Stimulated activated CD4-positive, alpha-beta T cell treated with anti-CD3 and anti-CD28 coated beads, Interleukin-2, amount 100 ng/mL, for 24 hours (primary cell): ENCODE measurements around the gene CSNK1A1.
"Not testable (repeated sequence)": the region's sequence is repeated elsewhere in the genome, so short reads cannot be mapped to it uniquely, and the experiment has no call there.

Source experiments
- DNase-seq, 2 donors: peaks; one replicate each; pipeline ENCODE4 v3.0.0-alpha.2; 2020

Gene CSNK1A1

DNA sequence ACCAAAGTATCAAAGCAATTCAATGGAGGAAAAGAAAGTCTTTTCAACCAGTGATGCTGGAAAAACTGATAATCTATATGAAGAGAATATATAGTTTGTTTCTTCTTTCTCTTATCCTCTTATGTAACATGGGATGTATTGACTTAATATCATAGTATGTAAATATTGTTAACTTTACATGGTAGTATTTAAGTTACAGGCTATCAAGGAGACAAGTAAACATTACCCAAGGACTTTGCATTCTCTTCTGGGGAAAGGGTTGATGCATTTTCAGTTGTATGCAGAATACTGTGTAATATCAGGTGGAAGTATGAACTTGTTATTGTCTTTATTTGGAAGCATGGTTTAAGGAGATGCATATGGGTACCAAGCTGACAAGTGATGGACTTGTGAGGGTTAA lies 20.9 kb upstream of the CSNK1A1 start:
- DNase-seq = no peak

DNA sequence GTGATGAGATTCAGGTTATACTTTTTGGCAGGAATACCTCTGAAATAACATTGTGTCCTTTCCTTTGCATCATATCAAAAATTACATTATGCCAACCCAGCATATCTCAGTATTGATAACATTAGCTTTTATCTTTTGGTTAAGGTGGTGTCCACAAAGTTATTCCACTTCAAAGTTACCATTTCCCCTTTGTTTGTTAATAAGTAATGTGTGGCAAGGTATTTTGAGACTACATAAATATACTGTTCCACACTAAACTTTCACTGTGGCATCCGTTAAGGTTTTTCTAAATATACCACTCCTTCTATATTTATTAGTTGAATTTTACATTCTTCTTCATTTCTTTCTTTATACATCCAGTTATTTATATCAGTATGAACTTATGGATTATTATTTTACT lies 16.0 kb upstream of the CSNK1A1 start:
- no peak for DNase-seq

DNA sequence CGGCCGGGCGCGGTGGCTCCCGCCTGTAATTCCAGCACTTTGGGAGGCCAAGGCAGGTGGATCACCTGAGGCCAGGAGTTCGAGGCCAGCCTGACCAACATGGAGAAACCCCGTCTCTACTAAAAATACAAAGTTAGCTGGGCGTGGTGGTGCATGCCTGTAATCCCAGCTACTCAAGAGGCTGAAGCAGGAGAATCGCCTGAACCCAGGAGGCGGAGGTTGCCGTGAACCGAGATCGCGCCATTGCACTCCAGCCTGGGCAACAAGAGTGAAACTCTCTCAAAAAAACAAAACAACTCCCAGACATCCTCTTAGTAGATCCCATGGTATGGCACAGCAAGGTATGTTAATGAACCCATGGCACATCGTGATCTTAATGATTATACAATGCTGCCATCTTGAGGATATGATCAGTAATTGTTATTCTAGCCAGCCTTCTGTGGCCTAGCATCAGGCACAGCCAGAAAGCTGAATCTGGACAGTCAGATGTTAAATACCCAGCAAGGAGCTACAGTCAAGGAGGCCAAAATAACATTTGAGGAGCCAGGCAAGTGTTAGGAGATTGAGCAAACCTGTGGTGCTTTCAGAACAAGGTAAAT lies 13.4 kb upstream of the CSNK1A1 start:
- DNase-seq = not testable (repeated sequence)

DNA sequence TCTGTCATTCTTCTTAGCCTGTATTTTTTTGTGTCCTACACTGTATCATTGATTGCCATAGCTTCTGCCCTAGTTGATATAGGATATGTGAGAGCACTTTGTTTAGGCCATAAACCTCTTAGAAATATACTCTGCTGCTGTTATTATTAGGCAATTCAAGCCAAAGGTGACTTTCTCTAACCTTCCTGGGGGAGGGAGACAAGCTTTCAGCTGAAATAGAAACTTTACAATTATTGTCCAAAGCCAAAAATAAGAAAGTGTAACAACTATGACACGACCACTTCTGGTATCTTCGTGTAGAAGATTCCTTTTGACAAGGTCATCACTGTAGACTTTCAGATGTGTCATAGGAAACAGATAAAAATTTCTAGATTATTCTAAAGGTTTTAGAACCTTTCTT lies 12.2 kb upstream of the CSNK1A1 start:
- no peak for DNase-seq

DNA sequence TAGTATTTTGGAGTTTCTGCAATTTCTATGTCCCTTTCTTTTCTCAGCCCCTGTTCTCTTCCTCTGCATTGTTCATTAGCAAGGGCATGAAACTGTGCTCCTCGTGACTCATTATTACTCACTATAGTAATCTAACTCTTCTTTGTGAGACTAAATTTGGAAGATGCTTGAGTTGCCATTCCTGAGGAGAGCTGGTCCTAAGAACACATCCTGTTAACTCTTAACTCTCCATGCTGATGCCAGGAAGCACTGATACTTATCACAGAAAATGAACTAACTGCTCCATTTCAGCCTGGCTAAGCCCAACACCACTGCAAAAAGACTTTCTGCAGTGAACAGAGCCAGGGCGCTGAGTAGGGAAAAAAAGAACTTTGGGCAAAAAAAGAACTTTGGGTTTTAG lies 10.6 kb upstream of the CSNK1A1 start:
- DNase-seq = no peak

GRCh38 chr5:149559706-149560105 lies 8.5 kb upstream of the CSNK1A1 start:
- no peak for DNase-seq

- no peak for DNase-seq
Measured at GRCh38 chr5:149552553-149553160, 1.4 kb upstream of the CSNK1A1 start.

GRCh38 chr5:149552038-149552494 lies 827 bp upstream of the CSNK1A1 start:
- DNase-seq = no peak

GRCh38 chr5:149550594-149551226 lies 529 bp downstream of the CSNK1A1 start:
- DNase-seq = peak; percentile 34 to 38

GRCh38 chr5:149550268-149550583 lies 1.0 kb downstream of the CSNK1A1 start:
- DNase-seq = no peak

- peak; percentile 39 to 47 for DNase-seq
Measured at GRCh38 chr5:149549461-149550267, 1.6 kb downstream of the CSNK1A1 start.

- DNase-seq = no peak
Measured at GRCh38 chr5:149546974-149547373, 4.3 kb downstream of the CSNK1A1 start.

GRCh38 chr5:149545327-149545726 lies 5.9 kb downstream of the CSNK1A1 start:
- no peak for DNase-seq

- no peak for DNase-seq
Measured at GRCh38 chr5:149544028-149544420, 7.2 kb downstream of the CSNK1A1 start.

DNA sequence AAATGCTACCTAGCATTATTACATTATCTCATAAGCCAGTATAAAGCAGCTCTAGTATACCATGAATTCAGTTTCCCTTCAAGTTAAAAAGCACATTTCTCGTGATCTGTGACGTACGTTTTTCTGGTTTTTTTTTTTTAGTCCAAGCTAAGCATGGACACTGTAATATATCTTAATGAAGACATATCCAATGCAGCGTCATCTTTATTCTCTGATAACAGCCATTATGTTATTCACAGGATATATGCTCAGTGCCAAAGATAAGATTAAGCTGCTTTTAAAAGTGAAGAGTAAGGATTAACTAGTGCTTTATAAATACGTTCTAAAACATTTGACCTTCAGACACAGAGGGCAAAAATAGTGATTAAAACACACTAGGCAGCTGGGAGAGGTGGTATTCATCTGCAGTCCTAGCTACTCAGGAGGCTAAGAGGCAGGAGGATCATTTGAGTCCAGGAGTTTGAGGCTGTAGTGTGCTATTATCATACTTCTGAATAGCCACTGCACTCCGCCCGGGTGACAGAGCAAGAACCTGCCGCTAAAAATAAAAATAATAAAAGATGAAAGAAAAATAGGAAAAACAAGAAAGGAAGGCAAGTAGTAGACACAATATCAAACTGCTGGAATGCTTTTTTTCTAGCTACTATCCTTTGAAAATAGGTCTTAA lies 7.7 kb downstream of the CSNK1A1 start:
- DNase-seq = no peak

DNA sequence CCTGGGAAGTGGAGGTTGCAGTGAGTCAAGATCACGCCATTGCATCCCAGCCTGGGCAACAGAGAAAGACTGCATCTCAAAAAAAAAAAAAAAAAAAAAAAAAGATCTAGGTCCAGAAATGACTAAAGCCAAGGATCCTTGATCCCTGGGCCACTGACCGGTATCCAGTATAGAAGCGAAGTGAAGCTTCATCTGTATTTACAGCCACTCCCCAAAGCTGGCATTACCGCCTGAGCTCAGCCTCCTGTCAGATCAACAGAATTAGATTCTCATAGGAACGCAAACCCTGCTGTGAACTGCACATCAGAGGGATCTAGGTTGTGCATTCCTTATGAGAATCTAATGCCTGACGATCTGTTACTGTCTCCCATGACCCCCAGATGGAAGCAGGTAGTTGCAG lies 9.3 kb downstream of the CSNK1A1 start:
- no peak for DNase-seq

DNA sequence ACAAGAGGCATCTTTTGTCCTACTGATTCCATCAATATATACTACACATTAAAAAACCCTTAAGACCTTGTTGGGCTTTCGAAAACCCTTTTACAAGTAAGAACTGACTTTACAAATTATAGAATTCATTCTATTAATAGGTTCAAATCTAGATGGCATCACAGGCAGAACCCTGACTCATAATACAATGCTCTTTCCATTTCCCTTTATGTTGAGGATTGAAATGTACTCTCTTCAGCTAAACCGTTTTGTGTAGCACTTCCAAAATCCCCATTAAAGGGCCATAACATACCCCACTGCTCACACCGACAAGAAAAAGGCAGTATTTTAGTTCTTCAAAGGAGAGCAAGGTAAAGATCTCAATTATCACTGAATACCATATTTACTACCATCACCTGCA lies 11.2 kb downstream of the CSNK1A1 start:
- DNase-seq = no peak

GRCh38 chr5:149537374-149537975 lies 13.8 kb downstream of the CSNK1A1 start:
- DNase-seq = no peak

- not testable (repeated sequence) for DNase-seq
Measured at GRCh38 chr5:149535787-149536186, 15.5 kb downstream of the CSNK1A1 start.

DNA sequence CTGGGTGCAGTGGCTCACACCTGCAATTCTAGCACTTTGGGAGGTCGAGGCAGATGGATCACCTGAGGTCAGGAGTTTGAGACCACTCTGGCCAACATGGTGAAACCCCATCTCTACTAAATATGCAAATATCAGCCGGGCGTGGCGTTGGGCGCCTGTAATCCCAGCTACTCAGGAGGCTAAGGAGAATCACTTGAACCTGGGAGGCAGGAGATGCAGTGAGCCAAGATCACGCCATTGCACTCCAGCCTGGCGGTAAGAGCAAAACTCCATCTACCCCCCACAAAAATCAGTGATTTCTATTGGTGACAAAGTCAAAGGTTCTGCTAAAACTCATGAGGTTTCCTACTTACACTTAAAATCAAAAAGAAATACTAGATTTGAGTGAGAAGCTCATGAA lies 18.8 kb downstream of the CSNK1A1 start:
- no peak for DNase-seq

GRCh38 chr5:149529463-149529862 lies 21.8 kb downstream of the CSNK1A1 start:
- no peak for DNase-seq

DNA sequence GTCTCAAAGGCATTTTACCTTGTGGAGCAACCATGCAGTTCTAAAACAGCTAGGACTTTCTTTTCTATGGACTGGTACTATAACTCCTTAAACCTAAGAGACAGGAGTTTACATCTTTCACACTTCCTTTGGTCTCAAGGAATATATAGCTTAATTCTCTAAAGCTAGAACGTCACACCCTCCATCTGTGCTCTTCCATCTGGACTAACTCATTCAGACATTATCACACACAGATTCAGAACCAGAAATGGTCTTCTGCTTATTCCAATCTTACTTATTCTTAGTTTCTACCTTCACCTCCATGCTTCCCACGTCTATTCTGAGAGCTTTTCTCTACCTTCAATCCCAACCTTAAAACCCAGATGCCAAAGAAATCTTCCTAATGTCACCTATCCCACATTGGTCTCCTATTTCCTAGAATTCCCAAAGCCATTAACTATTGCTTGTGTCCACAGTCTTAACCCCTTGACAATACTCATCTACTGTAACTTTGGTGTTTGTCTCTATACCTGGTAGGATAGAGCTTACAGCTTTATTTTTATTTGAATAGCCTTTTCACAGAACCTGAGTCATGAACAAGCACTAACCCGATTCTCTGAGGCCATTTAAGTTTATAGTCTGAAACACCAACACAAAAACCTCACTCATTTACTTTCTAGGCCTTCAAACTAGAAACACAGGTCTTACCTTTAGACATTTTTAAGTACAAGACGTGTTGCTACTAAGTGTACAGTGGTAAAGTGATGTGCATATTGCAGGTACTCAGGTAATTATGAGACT lies 22.8 kb downstream of the CSNK1A1 start:
- no peak for DNase-seq
